Panc1 (cell line): ENCODE measurements around the gene CELF2. TPM values are rescaled to one million over a fixed set of nuclear protein-coding genes. Genes with fewer than 3 reads are reported as not detected.

Source experiments
- ATAC-seq: fragments of 200-7000 bp; cut with Tn5 transposase; 2 replicates; pipeline ENCODE4 v1.9.1; 2020; ENCODE audit warnings: mild to moderate bottlenecking, moderate library complexity
- BruUV-seq: library from RNA; stranded (reverse); fragments of 400-500 nt; replicated peaks from 2 replicates; lab custom pipeline; 2021; lab: Mats Ljungman, UMichigan
- CTCF ChIA-PET: fragments of 300-600 bp; sonication (Branson Sonifier 250); formaldehyde crosslinking; loops from one replicate; lab custom pipeline; 2022; ENCODE audit warnings: antibody characterized with exemption; lab: Charles Lee
- POLR2A ChIA-PET: fragments of 300-600 bp; sonication (Branson Sonifier 250); formaldehyde crosslinking; loops from one replicate; lab custom pipeline; 2022; ENCODE audit warnings: antibody characterized with exemption; lab: Charles Lee
- DNase-seq: peaks from one replicate; pipeline ENCODE4 v3.0.0-alpha.2; 2010; ENCODE audit warnings: low read depth, low spot score
- H3K27ac ChIP-seq: 2 replicates; pipeline ENCODE4 v1.5.1; 2011; ENCODE audit warnings: mild to moderate bottlenecking, low read length, inconsistent platforms
- H3K27me3 ChIP-seq: fragments of 200-500 bp; sonication (Bioruptor generic); 2 replicates; pipeline ENCODE4 v1.6.0; 2014; ENCODE audit warnings: low read length, inconsistent platforms; ENCODE audit not compliant: control insufficient read depth, insufficient read depth
- H3K36me3 ChIP-seq: fragments of 200-500 bp; sonication (Bioruptor generic); 2 replicates; pipeline ENCODE4 v1.5.1; 2014; ENCODE audit warnings: inconsistent platforms, mild to moderate bottlenecking, low read length, moderate library complexity; ENCODE audit not compliant: control insufficient read depth, insufficient read depth
- H3K4me1 ChIP-seq: 2 replicates; pipeline ENCODE4 v1.5.1; 2011; ENCODE audit warnings: inconsistent platforms, mild to moderate bottlenecking, low read length, moderate library complexity; ENCODE audit not compliant: control insufficient read depth, insufficient read depth
- H3K4me3 ChIP-seq, 2 experiments: 2 replicates each; pipeline ENCODE4 v1.5.1; 2011 to 2012; ENCODE audit warnings: low read depth in 2 of 2, low read length in 2 of 2, mild to moderate bottlenecking in 2 of 2, inconsistent platforms in 1 of 2, moderate library complexity in 1 of 2
- H3K9me3 ChIP-seq: fragments of 200-500 bp; sonication (Bioruptor generic); 2 replicates; pipeline ENCODE4 v1.5.1; 2014; ENCODE audit warnings: low read depth, mild to moderate bottlenecking, inconsistent platforms, low read length, moderate library complexity; ENCODE audit not compliant: control insufficient read depth, insufficient read depth
- POLR2AphosphoS5 ChIP-seq: IDR thresholded peaks from 2 replicates; pipeline ENCODE4 v1.6.1; 2012; ENCODE audit warnings: mild to moderate bottlenecking, low read depth, low read length, moderate library complexity
- SIN3A ChIP-seq: IDR thresholded peaks from 2 replicates; pipeline ENCODE4 v1.6.1; 2012; ENCODE audit warnings: low read depth, mild to moderate bottlenecking, low read length, moderate library complexity, borderline replicate concordance; ENCODE audit not compliant: insufficient read depth
- TCF7L2 ChIP-seq: IDR thresholded peaks from 2 replicates; pipeline ENCODE4 v1.6.1; 2011; ENCODE audit warnings: mild to moderate bottlenecking, low read depth, low read length, inconsistent platforms
- in situ Hi-C: cut with HindIII; loops from 2 replicates; pipeline ENCODE4 v1.10.0; 2016; ENCODE audit warnings: low sequenced_read_pairs, low pct_unique_long_range_greater_than_20kb
- intact Hi-C: fragments of 100-400 bp; cut with micrococcal nuclease; formaldehyde crosslinking; loops from one replicate; pipeline ENCODE4 v1.10.0; 2022; ENCODE audit not compliant: unreplicated experiment
- total RNA-seq: library from RNA; stranded (reverse); gene quantifications from one replicate; pipeline ENCODE4 v1.2.1, GENCODE V29; 2021; ENCODE audit not compliant: unreplicated experiment
- TF ChIP-seq, protein P1 (sequence below), 2 experiments: IDR thresholded peaks; 2 replicates each; pipeline ENCODE4 v1.6.1; 2011 to 2012; ENCODE audit warnings: low read depth in 2 of 2, control low read depth in 1 of 2, low read length in 1 of 2, mild to moderate bottlenecking in 1 of 2, moderate library complexity in 1 of 2; ENCODE audit not compliant: insufficient read depth in 1 of 2
- TF ChIP-seq, protein P2 (sequence below): fragments of 450-650 bp; IDR thresholded peaks from 2 replicates; pipeline ENCODE4 v1.5.1; 2017; ENCODE audit warnings: mild to moderate bottlenecking

Gene CELF2
- total RNA-seq, 1 experiment from 2014 or later = 0.44 TPM

DNA sequence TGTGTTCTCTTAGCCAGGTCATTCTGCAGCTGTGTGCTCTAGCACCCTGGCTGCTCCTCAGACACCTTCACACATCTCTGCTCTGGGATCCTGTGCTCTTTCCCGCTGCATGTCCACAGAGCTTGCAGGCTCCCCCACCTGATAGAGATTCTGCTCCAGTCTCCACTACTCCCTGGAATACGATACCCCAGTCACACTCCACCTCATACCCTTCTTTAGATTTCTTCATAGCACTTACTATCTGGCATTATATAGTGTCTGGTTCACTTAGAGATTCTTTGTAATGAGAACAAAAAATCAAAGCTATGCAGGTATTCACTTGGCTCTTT is 88.0 kb downstream of the CELF2 start:
- H3K36me3 ChIP-seq = no peaks in the 10 kb centered on the region
- no TSS peak for BruUV-seq
- intact Hi-C loops = no loop called here
- H3K27ac ChIP-seq = no peak overlapping the region
- TF ChIP-seq TCF7L2 = no peak
- TF ChIP-seq, protein P1, sequence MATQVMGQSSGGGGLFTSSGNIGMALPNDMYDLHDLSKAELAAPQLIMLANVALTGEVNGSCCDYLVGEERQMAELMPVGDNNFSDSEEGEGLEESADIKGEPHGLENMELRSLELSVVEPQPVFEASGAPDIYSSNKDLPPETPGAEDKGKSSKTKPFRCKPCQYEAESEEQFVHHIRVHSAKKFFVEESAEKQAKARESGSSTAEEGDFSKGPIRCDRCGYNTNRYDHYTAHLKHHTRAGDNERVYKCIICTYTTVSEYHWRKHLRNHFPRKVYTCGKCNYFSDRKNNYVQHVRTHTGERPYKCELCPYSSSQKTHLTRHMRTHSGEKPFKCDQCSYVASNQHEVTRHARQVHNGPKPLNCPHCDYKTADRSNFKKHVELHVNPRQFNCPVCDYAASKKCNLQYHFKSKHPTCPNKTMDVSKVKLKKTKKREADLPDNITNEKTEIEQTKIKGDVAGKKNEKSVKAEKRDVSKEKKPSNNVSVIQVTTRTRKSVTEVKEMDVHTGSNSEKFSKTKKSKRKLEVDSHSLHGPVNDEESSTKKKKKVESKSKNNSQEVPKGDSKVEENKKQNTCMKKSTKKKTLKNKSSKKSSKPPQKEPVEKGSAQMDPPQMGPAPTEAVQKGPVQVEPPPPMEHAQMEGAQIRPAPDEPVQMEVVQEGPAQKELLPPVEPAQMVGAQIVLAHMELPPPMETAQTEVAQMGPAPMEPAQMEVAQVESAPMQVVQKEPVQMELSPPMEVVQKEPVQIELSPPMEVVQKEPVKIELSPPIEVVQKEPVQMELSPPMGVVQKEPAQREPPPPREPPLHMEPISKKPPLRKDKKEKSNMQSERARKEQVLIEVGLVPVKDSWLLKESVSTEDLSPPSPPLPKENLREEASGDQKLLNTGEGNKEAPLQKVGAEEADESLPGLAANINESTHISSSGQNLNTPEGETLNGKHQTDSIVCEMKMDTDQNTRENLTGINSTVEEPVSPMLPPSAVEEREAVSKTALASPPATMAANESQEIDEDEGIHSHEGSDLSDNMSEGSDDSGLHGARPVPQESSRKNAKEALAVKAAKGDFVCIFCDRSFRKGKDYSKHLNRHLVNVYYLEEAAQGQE (IDR thresholded peaks at IDR 0.05; ENCODE audit: insufficient read depth in 1 of 2, low read depth in 2 of 2, low read length in 1 of 2) = no peak
- no peak for TF ChIP-seq POLR2AphosphoS5
- no peak for TF ChIP-seq SIN3A
- TF ChIP-seq, protein P2, sequence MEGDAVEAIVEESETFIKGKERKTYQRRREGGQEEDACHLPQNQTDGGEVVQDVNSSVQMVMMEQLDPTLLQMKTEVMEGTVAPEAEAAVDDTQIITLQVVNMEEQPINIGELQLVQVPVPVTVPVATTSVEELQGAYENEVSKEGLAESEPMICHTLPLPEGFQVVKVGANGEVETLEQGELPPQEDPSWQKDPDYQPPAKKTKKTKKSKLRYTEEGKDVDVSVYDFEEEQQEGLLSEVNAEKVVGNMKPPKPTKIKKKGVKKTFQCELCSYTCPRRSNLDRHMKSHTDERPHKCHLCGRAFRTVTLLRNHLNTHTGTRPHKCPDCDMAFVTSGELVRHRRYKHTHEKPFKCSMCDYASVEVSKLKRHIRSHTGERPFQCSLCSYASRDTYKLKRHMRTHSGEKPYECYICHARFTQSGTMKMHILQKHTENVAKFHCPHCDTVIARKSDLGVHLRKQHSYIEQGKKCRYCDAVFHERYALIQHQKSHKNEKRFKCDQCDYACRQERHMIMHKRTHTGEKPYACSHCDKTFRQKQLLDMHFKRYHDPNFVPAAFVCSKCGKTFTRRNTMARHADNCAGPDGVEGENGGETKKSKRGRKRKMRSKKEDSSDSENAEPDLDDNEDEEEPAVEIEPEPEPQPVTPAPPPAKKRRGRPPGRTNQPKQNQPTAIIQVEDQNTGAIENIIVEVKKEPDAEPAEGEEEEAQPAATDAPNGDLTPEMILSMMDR = no peak
- no peaks in the 10 kb centered on the region for H3K4me1 ChIP-seq
- DNase-seq (no peak), ATAC-seq (no peak)
- in situ Hi-C loops = no loop called here
- H3K27me3 ChIP-seq = no peaks in the 10 kb centered on the region
- ChIA-PET POLR2A (no interaction called here), CTCF (no interaction called here)
- no peaks in the 10 kb centered on the region for H3K9me3 ChIP-seq
- no peak overlapping the region for H3K4me3 ChIP-seq

DNA sequence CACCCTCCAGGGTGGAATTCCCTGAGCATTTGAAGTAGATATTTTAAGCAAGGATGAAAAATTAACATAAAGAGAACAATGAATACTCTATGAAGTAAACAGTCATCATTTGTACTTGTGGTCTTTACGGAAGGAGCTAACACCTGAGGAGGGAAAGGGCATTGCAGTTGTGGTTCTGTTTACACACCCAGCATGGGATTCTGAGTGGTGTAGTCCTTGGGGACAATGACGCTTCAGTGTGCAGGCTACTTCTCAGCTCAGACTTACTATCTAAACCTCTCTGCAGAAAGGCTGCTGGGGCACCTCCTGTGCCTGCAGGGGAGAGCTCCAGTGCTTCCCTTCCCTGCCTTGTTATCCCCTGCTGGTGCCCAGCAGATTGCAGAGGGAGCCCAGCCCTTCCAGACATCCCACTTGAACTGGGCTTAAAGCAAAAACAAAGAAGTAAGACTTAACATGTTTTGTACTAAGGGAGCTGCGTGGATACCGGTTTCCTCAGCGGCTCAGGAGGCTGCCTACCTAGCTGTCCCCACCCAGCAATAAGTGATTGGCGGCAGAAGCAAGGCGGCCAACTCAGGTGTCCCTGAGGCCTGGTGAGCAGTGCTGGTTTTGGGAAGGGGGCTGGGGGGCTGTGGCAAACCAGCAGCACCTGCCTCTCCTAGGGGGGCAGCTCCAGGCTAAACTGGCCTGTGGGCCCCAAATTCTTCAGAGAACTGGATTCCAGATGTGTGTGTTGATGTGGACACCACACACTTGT is 89.1 kb downstream of the CELF2 start:
- Histone ChIP-seq H3K4me3 (no peak overlapping the region), H3K27me3 (no peaks in the 10 kb centered on the region), H3K9me3 (no peaks in the 10 kb centered on the region), H3K36me3 (no peaks in the 10 kb centered on the region), H3K4me1 (no peaks in the 10 kb centered on the region), H3K27ac (no peak overlapping the region)
- ChIA-PET POLR2A (no interaction called here), CTCF (interaction anchor here (0.5 kb wide), 1 partner anchor 10 kb away, joined by 4 read pairs; no protein-coding TSS in a partner anchor)
- DNase-seq (no peak), ATAC-seq (no peak)
- TF ChIP-seq SIN3A (no peak), TCF7L2 (no peak), POLR2AphosphoS5 (no peak)
- TF ChIP-seq, protein P2 = no peak
- TF ChIP-seq, protein P1 (IDR thresholded peaks at IDR 0.05; ENCODE audit: insufficient read depth in 1 of 2, low read depth in 2 of 2, low read length in 1 of 2) = no peak
- BruUV-seq = no TSS peak
- in situ Hi-C loops = no loop called here
- intact Hi-C loops = no loop called here
